Measurements from ENCODE around the gene CLEC14A.

CLEC14A gene

DNA sequence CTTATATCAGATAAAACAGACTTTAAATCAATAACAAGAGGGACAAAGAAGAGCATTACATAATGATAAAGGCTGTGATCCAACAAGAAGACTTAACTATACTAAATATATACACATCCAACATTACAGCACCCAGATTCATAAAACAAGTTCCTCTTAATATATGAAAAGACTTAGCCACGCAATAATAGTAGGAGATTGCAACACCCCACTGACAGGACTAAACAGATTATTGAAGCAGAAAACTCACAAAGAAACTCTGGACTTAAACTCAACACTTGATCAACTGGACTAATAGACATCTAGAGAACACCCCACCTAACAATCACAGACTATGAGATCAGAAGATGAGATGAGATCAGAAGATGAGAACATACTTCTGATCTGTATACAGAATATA lies 5.7 kb upstream of the CLEC14A start:
- TF ChIP-seq, protein P1, sequence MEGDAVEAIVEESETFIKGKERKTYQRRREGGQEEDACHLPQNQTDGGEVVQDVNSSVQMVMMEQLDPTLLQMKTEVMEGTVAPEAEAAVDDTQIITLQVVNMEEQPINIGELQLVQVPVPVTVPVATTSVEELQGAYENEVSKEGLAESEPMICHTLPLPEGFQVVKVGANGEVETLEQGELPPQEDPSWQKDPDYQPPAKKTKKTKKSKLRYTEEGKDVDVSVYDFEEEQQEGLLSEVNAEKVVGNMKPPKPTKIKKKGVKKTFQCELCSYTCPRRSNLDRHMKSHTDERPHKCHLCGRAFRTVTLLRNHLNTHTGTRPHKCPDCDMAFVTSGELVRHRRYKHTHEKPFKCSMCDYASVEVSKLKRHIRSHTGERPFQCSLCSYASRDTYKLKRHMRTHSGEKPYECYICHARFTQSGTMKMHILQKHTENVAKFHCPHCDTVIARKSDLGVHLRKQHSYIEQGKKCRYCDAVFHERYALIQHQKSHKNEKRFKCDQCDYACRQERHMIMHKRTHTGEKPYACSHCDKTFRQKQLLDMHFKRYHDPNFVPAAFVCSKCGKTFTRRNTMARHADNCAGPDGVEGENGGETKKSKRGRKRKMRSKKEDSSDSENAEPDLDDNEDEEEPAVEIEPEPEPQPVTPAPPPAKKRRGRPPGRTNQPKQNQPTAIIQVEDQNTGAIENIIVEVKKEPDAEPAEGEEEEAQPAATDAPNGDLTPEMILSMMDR (IDR thresholded peaks at IDR 0.05; ENCODE audit: insufficient read depth, low read depth, low read length, missing control alignments) = no peak
- no peak for DNase-seq (ENCODE audit: low read depth)
- H3K4me3 ChIP-seq (ENCODE audit: low read depth, low read length) = no peak overlapping the region

DNA sequence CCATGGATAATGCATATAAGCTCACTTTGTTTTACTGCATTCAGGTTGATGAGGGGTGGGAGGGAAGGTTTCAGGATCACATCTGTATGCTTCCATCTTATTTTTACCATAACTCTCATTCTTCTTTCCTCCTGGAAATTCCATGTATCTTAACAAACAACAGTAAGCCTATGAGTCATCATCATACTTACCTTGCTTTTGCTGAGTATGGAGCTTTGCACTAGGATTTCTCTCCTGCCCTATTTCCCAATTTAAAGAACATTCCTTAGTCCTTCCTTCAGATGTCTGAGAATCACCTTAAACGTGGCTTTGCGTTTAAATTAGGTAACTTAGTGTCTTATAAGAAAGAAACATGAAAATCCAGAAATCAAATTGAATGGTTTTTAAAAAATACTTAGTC lies 1.6 kb upstream of the CLEC14A start:
- DNase-seq (ENCODE audit: low read depth) = no peak
- TF ChIP-seq, protein P1 (IDR thresholded peaks at IDR 0.05; ENCODE audit: insufficient read depth, low read depth, low read length, missing control alignments) = no peak
- H3K4me3 ChIP-seq (ENCODE audit: low read depth, low read length) = no peak overlapping the region

DNA sequence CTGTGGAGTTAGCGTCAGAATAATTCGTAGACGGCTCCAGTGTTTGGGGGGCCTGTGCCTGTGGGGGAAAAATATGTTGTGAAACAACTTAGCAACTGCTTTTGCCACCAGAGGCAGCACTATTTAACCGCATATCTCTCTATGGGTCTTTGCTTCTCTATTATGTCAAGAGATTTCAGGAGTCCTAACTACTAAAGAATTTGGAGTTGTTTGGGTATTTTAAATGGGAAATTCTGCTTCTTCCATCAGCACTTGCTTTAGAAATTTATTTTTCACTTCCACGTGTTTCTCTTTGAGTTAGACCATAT lies 594 bp upstream of the CLEC14A start:
- no peak for DNase-seq (ENCODE audit: low read depth)
- no peak overlapping the region for H3K4me3 ChIP-seq (ENCODE audit: low read depth, low read length)
- TF ChIP-seq, protein P1 (IDR thresholded peaks at IDR 0.05; ENCODE audit: insufficient read depth, low read depth, low read length, missing control alignments) = no peak

DNA sequence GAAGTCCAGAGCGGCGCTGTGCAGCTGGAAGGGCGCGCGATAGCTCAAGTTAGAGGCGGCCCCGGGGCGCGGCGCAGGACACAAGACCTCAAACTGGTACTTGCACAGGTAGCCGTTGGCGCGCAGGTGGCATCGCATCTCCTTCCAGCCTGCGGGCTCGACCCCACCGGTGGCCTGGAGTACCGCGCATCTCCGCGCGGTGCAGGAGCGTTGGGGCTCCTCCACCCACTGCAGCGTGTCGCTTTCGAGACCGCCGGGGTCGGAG lies 553 bp downstream of the CLEC14A start:
- TF ChIP-seq, protein P1 (IDR thresholded peaks at IDR 0.05; ENCODE audit: insufficient read depth, low read depth, low read length, missing control alignments) = no peak
- no peak for DNase-seq (ENCODE audit: low read depth)
- no peak overlapping the region for H3K4me3 ChIP-seq (ENCODE audit: low read depth, low read length)

- TF ChIP-seq, protein P1 (IDR thresholded peaks at IDR 0.05; ENCODE audit: insufficient read depth, low read depth, low read length, missing control alignments) = no peak
- no peak for DNase-seq (ENCODE audit: low read depth)
- H3K4me3 ChIP-seq (ENCODE audit: low read depth, low read length) = no peak overlapping the region
Measured at GRCh38 chr14:38254571-38255407, 1.1 kb downstream of the CLEC14A start.

DNA sequence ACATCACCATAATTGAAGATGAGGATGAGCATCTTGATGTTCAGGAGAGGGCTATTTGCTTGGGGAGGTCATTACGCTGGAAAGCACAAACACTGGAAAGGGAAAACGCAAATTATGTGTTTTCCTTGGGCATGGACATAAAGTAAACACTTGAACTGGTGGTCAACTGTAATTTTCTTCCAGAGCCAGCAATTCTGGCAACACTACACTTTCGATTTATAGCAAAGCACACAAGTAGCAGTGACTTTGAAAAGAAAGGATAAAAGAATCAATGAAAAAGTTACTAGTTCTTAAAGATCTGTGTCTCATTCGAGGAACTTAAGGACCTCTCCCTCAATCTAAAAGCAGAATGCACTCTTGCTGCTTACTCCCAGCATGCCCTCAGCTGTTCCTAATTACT lies 2.2 kb downstream of the CLEC14A start:
- TF ChIP-seq, protein P1 (IDR thresholded peaks at IDR 0.05; ENCODE audit: insufficient read depth, low read depth, low read length, missing control alignments) = no peak
- no peak overlapping the region for H3K4me3 ChIP-seq (ENCODE audit: low read depth, low read length)
- DNase-seq (ENCODE audit: low read depth) = no peak

- no peak for DNase-seq (ENCODE audit: low read depth)
- no peak overlapping the region for H3K4me3 ChIP-seq (ENCODE audit: low read depth, low read length)
- TF ChIP-seq, protein P1 (IDR thresholded peaks at IDR 0.05; ENCODE audit: insufficient read depth, low read depth, low read length, missing control alignments) = no peak
Measured at GRCh38 chr14:38252066-38252710, 3.7 kb downstream of the CLEC14A start.

All from GM12865 (cell line).